Gastroesophageal sphincter (tissue), 3 donors: ENCODE measurements around the gene DEFB132.

Experiments
- CTCF ChIP-seq, 4 experiments: fragments of 200-600 bp in 2 of 4; fragments of 450-650 bp in 2 of 4; sonication (generic) in 1 of 4; IDR thresholded peaks; one replicate each; pipeline ENCODE4 v1.5.1; 2017 to 2019; ENCODE audit warnings: antibody characterized with exemption in 4 of 4, mild to moderate bottlenecking in 2 of 4, moderate library complexity in 2 of 4
- POLR2A ChIP-seq, 2 donors: fragments of 450-650 bp; IDR thresholded peaks; one replicate each; pipeline ENCODE4 v1.6.1; 2017; ENCODE audit warnings: antibody characterized with exemption in 2 of 2, mild to moderate bottlenecking in 2 of 2, moderate library complexity in 1 of 2

GRCh38 chr20:275791-276190, 18.3 kb downstream of the DEFB132 start:
- TF ChIP-seq CTCF (IDR thresholded peaks at IDR 0.05) (no peak), POLR2A (IDR thresholded peaks at IDR 0.05) (no peak)
